GM18868 (cell line): Measurements from ENCODE around the gene CHRDL1.
"Not testable (repeated sequence)": the region's sequence is repeated elsewhere in the genome, so short reads cannot be mapped to it uniquely, and the experiment has no call there.

Source experiments
- ATAC-seq: cut with Tn5 transposase; IDR thresholded peaks from one replicate; pipeline ENCODE4 v1.9.1; 2021; ENCODE audit warnings: mild to moderate bottlenecking, moderate library complexity; ENCODE audit not compliant: unreplicated experiment

CHRDL1 gene

GRCh38 chrX:110795645-110796406, at the start of gene CHRDL1:
Gene CHRDL1 (minus strand): TSS chrX:110795817. CDS start chrX:110792181, 3,636 bp downstream.
- ATAC-seq: no peak

GRCh38 chrX:110836982-110837381, 41.4 kb upstream of the CHRDL1 start:
- no peak for ATAC-seq

- ATAC-seq: no peak
Observed at GRCh38 chrX:110836451-110836850, 40.8 kb upstream of the CHRDL1 start.

DNA sequence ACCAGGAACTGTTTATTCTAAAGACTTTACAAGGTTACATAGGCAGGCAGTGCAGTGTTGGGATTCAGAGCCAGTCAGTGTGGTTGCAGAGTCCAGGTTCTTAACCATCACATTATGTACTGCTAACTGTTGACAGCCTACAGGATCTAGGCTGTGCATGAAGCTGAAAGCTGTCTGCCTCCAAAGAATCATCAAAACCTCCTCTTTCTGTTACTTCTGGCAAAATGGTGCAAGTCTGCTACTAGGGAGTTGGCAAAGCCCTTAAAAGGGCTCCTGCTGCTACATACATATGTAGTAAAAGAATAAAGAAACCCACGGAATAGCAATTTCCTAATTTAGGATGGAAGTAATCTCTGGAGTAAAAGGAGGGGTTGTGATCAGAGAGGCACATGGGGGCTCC, 40.4 kb upstream of the CHRDL1 start:
- ATAC-seq: no peak

DNA sequence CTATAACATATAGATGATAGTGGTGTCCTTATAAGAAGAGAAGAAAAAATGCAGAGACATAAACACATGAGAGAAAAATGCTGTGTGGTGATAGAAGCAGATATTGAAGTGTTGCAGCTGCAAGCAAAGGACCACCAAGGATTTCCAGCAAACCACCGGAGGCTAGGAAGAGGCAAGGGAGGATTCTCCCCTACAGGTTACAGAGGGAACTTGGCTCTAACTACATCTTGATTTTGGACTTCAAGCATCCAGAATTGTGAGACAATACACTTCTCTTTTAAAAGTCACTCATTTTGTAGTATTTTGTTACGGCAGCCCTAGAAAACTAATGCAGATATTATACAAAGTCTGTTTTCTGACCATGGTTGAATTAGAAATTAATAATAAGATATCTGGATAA, 30.4 kb upstream of the CHRDL1 start:
- no peak for ATAC-seq

GRCh38 chrX:110816543-110816942, 20.9 kb upstream of the CHRDL1 start:
- not testable (repeated sequence) for ATAC-seq

- no peak for ATAC-seq
Observed at GRCh38 chrX:110806145-110806544, 10.5 kb upstream of the CHRDL1 start.

DNA sequence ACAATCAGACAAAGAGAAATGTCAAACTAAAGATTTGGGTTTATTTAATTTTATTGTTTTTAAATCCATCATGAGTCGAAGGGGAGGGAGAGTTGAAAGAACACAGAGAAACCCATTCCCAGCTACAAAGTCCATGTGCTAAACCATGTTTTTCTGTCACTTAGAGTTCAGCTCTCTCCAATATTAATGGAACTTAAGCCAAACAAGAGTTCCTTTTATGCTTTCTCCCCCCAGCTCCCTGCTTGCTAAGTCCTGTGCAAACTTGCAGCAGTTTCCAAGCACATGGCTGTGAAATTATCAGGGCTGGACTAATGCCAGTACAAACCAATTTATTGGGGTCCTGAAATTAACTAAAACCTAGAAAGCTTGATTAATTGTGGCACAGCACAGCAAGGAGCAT, 9.7 kb upstream of the CHRDL1 start:
- no peak for ATAC-seq

DNA sequence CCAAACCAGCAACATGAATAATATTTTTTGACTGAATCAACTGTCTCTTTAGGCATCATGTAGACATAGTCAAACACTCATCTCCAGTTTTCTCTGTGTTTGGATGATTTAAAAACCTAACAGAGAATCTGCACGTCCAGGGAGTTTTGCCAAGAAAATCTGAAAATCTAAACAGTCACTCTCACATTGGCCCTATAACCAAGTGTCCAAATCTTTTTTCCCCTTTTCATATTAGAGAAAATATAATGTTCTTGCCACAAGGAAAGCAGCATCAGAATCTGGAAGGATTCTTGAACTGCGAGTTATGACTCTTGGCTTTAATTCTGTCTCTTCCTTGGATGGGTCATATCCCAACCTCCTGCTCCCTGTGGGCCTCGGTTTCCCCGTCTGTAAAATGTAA, 8.8 kb upstream of the CHRDL1 start:
- ATAC-seq: no peak

DNA sequence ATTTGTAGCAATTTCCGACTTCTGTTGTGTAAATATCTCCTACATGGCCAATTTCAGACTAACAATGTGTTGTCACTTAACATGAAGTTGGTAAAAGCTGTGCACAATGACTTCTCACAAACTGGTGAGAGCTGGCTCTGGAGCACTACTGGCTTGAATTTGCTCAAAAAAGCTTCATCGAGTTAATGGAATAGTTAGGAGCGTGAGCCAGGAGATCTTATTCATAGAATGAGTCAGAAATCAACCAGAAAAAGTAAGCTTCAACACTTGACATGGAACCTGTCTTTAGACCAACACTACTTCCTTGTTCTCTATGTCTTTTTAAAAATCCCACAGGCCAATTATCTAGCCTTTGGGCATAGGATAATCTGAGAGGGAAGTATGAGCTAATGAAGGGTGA, 7.9 kb upstream of the CHRDL1 start:
- no peak for ATAC-seq

GRCh38 chrX:110796407-110796697, 735 bp upstream of the CHRDL1 start:
- ATAC-seq: no peak

DNA sequence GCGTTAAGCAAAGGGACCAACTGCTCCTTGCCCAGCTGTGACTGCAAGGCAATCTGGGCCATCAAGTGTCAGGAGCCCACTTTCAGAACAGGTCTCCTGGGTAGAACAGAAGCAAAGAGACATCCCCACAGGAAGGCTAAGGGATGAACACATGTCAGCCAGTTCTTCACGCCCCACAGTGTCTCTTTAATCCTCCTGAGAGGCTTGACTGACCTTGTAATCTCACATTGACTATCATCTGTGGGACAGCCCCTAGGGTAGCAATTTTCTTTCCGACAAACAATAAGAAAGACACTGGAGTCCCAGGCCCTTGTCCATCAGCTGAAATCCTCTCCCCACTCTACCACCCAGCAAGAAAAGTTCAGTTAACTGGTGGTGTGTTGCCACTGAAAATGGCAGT, 1.0 kb downstream of the CHRDL1 start:
- no peak for ATAC-seq

GRCh38 chrX:110791071-110791470, 4.5 kb downstream of the CHRDL1 start:
- no peak for ATAC-seq

- ATAC-seq: no peak
Observed at GRCh38 chrX:110786486-110786885, 9.1 kb downstream of the CHRDL1 start.

- ATAC-seq: no peak
Observed at GRCh38 chrX:110759785-110760184, 35.8 kb downstream of the CHRDL1 start.

GRCh38 chrX:110758781-110759422, 36.7 kb downstream of the CHRDL1 start:
- no peak for ATAC-seq

GRCh38 chrX:110755611-110756010, 40.0 kb downstream of the CHRDL1 start:
- no peak for ATAC-seq

DNA sequence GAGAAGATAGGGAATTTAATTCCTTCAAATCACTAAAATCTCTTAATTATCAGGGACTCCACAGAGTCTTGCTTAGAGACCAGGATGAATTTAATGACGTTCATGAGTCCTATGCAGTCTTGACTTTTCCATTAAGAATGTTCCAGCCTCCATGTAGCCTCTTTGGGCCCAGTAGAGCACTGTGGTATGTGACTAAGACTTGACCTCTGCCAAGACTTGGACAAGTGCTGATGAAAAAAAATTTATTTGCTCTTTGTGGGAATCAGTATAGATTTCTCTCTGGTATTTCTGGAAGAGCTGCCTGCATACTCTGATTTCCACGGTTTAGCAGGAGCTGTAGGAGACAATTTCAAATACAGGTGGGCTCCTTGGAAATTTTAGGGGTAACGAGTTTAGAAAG, 40.6 kb downstream of the CHRDL1 start:
- ATAC-seq: no peak

DNA sequence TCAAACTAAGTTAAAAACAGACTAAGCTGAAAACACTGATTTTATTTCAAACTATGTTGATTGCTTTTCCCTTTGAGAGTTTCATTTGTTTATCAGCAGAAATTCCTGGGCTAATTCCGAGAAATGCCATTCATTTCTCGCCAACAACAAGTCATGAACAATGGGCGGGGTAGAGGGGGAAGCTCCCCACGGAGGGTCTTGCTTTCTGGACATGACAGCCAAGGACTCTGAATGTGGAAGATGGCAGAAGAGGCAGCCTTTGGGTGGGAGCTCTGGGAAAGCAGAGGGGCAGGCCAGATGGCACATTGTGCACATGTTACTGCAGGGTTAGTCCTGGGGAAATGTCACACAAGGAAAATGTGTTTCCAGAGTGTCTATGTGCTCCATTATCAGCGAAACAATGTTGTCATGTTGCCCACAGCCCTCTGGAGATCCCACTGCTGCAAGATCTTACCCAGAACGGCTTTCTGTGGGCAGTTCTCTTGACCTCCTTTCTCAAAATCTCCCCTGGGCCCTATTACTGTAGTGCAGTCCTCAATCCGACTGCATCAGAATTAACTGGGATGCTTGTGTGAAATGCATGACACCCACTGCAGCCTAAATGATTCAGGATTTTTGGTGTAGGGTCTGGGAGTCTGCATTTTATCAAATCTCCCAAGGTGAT, 45.0 kb downstream of the CHRDL1 start:
- ATAC-seq: no peak

DNA sequence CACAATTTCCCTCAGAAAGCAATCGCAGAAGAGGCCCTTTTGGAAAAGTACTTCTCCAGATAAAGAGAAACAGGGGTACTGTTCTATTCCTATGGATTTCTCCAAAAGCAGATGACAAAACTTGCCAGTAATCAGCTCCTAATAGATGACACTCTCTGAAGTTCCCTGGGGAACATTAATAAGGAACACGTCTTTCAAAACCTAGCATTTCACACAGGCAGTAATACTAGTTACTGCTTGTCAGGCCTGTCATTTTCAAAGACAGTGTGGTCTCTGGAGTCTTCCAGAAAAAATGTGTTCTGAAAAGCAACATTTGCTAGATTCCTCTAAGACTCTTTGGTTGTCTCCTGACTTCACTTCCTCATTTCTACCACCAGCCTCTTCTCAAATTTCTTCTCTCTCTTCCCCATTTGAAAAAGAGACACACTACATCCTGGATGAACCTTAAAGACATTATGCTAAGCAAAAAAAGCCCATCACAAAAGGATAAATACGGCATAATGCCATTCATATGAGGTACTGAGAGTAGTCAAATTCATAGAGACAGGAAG, 47.3 kb downstream of the CHRDL1 start:
- ATAC-seq: no peak

DNA sequence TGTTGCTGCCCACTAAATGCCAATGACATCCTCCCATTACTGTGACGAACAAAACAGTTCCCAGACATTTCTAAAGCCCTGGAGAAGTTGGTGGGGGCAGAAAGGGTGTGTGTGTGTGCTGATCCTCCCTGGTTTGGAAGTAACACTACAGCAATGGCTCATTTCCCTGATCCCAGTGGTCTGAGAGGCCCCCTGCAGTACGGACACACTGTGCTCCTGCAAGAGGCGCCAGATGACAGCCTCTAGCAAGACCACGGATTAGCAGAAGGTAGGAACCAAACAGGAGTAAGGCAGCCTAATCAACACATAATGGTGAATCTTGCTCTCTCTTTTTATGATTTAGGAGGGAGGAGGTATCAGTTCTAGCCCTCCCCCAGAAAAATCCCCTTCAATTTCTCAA, 49.6 kb downstream of the CHRDL1 start:
- ATAC-seq: no peak

- no peak for ATAC-seq
Observed at GRCh38 chrX:110745288-110745687, 50.3 kb downstream of the CHRDL1 start.
